ENCODE data around the gene CDC26. TPM values are rescaled to one million over a fixed set of nuclear protein-coding genes. Genes with fewer than 3 reads are reported as not detected.
A peak's percentile ranks its signal among the peaks of the same experiment; 100 is the strongest.

The CDC26 gene
- total RNA-seq, 4 donors from 2014 or later, result 18.8 to 21.9 (median 20.4) TPM

GRCh38 chr9:113221800-113222481, 53.4 kb downstream of the CDC26 start:
- Histone ChIP-seq H3K27me3 (no peaks in the 10 kb centered on the region), H3K27ac (peak overlapping the region; percentile 81), H3K9me3 (no peaks in the 10 kb centered on the region), H3K36me3 (no peaks in the 10 kb centered on the region), H3K4me1 (peaks cover 32% of the 10 kb centered on the region), H3K4me3 (peak overlapping the region; percentile 81)
- 15% methylated on average over 20 of the region's 20 CpGs for WGBS
- no peak for TF ChIP-seq POLR2AphosphoS5 (IDR thresholded peaks at IDR 0.05)
- TF ChIP-seq EP300 (IDR thresholded peaks at IDR 0.05), result no peak
- TF ChIP-seq CTCF (IDR thresholded peaks at IDR 0.05), result no peak
- no peak for TF ChIP-seq POLR2A (IDR thresholded peaks at IDR 0.05)
- no peak for DNase-seq (ENCODE audit: low spot score in 2 of 2)

GRCh38 chr9:113221003-113221799, 54.2 kb downstream of the CDC26 start, which contains the start of the genes FKBP15 and SLC31A1:
TSS of gene FKBP15 (minus strand) at chr9:113221277. CDS start at chr9:113221243, 34 bp downstream.
TSS of gene SLC31A1 (plus strand) at chr9:113221544. CDS start at chr9:113256149, 34,605 bp downstream.
- Histone ChIP-seq H3K9me3 (no peaks in the 10 kb centered on the region), H3K4me1 (peaks cover 32% of the 10 kb centered on the region), H3K27me3 (no peaks in the 10 kb centered on the region), H3K27ac (peak within 1 kb of the TSS; percentile 81), H3K36me3 (no peaks in the 10 kb centered on the region), H3K4me3 (peak within 1 kb of the TSS; percentile 81)
- DNase-seq (ENCODE audit: low spot score in 2 of 2), result peak; percentile 98 to 99
- no peak for TF ChIP-seq CTCF (IDR thresholded peaks at IDR 0.05)
- TF ChIP-seq POLR2A (IDR thresholded peaks at IDR 0.05), result peak in 1 of 2 donors; percentile 40
- TF ChIP-seq POLR2AphosphoS5 (IDR thresholded peaks at IDR 0.05), result peak in 2 of 3 donors; percentile 67 to 69
- WGBS, result 1% methylated on average over 33 of the region's 65 CpGs

GRCh38 chr9:113220467-113221002, 54.8 kb downstream of the CDC26 start:
- no peak for DNase-seq (ENCODE audit: low spot score in 2 of 2)
- Histone ChIP-seq H3K9me3 (no peaks in the 10 kb centered on the region), H3K4me3 (peak overlapping the region; percentile 81), H3K4me1 (peaks cover 32% of the 10 kb centered on the region), H3K27ac (peak overlapping the region; percentile 81), H3K27me3 (no peaks in the 10 kb centered on the region), H3K36me3 (no peaks in the 10 kb centered on the region)
- TF ChIP-seq POLR2AphosphoS5 (IDR thresholded peaks at IDR 0.05) (no peak), POLR2A (IDR thresholded peaks at IDR 0.05) (no peak), EP300 (IDR thresholded peaks at IDR 0.05) (no peak), CTCF (IDR thresholded peaks at IDR 0.05) (no peak)
- WGBS, result 4% methylated on average over 11 of the region's 11 CpGs

- no peaks in the 10 kb centered on the region for H3K9me3 ChIP-seq
- no peaks in the 10 kb centered on the region for H3K27me3 ChIP-seq
- H3K27ac ChIP-seq, result peak overlapping the region; percentile 81
- DNase-seq (ENCODE audit: low spot score in 2 of 2), result no peak
- H3K4me1 ChIP-seq, result peaks cover 35% of the 10 kb centered on the region
- TF ChIP-seq POLR2AphosphoS5 (IDR thresholded peaks at IDR 0.05), result no peak
- no peak for TF ChIP-seq POLR2A (IDR thresholded peaks at IDR 0.05)
- TF ChIP-seq CTCF (IDR thresholded peaks at IDR 0.05), result no peak
- no peak for TF ChIP-seq EP300 (IDR thresholded peaks at IDR 0.05)
- peak overlapping the region; percentile 81 for H3K4me3 ChIP-seq
- WGBS, result 8% methylated on average over 1 of the region's 1 CpG
- H3K36me3 ChIP-seq, result no peaks in the 10 kb centered on the region
These were observed 55.4 kb downstream of the CDC26 start for GRCh38 chr9:113219969-113220368.

All from suprapubic skin (tissue), 4 donors.